ENCODE results near the gene AKT2. TPM values are rescaled to one million over a fixed set of nuclear protein-coding genes. Genes with fewer than 3 reads are reported as not detected.

The AKT2 gene
- total RNA-seq, 1 experiment from 2014 or later = 185 TPM

DNA sequence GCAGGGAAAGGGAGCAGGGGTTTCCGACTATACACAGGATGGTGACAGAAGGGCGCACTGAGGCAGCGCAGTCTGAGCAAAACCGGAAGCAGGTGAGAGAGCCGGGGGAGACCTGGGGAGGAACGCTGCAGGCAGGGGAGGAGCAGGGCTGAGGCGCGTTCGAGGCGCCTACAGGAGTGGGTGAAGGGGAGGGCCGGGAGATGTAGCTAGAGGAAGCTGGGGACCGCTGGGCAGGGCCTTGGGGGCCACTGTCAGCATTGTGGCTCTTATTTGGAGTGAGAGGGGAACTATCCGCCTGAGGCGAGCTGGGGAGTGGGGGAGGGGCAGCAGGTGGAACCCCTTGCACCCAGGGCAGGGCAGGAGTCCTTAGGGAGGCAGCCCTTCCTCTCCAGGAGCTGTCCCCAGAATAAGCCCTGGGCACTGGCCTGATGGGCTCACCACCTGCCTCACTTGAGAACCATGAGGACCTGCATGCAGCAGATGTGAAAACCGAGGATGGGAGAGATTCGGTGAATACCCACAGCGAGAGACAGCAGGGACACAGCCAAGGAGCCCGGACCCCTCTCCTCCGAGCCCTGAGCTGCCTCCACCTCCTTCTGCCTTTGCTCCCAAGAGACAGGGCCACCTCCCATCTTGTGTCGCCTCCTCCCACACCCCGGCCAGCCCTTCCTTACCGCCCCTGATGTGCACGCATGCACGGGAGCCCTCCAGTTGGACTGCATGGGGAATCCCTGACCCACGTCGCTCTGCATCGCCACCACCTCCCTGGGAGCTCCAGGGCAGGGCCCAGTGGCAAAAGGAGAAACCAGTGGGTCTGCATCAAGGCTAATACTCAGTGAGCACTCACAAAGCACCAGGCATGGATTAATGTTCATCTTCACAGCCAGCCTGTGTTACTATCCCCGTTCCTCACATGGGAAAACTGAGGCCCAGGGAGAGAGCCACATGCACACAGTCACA lies 10.3 kb downstream of the AKT2 start:
- DNase-seq (ENCODE audit: low read depth) = no peak

DNA sequence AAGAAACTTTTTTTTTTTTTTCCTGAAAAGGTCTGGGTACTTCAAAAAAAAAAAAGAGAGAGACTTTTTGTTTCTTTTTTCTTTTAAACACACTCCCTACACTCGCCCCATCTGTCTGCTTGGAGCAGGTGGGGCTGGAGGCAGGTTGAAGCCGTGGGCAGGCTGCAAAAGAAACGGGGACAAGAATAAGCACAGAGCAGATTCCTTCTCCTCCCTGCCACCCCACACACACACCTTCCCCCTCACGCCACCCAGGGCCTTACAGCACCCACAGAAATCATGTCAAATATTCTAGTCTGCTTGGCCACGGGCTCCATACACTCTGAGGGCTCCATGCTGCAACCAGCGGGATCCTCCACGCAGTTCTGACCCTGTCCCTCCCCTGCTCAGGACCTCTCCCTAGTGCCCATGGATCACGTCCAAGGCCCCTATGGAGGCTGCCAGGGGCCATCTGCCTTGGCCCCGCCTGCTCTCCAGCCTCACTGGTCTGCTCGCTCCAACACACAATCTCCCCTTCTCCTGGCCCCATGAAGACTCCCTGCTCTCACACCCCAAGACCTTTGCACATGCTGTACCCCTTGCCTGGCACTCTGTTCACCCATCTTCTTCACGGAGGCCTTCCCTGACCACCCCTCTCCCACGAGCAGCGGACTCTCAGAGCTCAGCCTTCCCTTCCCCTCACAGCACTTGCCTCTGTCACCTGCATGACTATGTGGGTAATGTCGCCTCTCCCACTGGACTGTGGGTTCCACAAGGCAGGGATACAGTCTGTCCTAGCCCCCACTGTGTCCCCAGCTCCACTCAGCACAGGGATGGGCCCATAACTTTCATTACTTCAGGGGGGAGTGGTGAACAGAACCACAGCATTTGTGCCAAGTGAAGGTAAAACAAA lies 11.4 kb downstream of the AKT2 start:
- no peak for DNase-seq (ENCODE audit: low read depth)

DNA sequence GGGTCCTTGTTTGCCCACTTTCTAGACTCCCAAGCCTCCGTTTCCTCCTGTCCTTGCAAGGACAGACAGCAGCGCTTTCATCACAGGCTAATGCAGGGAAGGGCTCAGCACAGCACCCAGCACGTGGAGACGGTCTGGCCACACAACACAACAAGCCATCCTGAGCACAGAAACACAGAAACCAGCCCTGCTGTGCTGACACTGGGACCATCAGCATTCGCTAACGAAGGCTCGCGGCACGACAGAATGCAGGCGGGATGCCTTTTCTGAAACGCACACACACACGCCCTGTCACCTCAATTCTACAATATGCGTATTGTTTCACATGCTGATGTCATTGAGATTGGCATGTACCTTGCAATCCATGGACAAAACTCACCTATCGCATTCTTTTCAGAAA lies 12.9 kb downstream of the AKT2 start:
- no peak for DNase-seq (ENCODE audit: low read depth)

DNA sequence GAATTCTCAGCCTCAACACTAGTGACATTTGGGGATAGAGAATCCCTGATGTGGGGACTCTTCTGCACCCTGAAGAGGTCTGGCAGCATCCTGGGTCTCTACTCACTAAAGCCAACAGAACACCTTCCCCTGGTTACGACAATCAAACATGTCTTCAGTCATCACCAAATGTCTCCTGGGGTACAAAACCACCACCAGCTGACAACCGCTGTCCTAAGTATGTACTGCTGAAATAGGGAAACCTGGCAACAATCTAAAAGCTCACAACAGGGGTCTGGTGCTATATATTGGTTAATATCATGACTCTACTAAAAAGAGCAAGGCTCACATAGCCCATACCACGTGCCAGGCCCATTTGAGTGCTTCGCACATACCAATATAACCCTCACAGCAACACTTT lies 13.4 kb downstream of the AKT2 start:
- no peak for DNase-seq (ENCODE audit: low read depth)

DNA sequence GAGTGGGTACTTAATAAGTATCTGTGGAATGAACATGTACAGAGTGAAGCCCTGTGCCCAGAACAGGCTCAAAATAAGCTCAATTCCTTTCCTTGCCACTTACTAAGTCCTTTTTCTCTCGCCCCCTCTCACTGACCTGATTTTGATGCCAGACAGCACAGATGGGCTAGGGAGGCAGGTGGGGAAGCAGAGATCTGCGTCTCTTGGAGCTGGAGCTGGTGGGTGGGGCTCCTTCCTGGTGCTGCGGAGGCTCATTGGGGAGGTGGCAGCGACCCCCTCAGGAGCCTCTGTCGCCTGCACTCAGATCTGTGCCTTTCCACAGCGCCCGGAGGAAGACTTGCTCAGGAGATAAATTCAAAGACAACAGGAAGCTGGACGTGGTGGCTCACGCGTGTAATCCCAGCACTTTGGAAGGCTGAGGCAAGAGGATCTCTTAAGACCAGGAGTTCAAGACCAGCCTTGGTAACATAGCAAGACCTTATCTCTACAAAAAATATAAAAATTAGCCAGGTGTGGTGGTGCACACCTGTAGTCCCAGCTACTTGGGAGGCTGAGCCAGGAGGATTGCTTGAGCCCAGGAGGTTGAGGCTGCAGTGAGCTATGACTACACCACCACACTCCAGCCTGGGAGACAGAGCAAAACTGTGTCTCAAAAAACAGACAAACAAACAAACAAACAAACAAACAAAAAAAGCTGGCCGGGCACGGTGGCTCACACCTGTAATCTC lies 14.6 kb downstream of the AKT2 start:
- DNase-seq (ENCODE audit: low read depth) = no peak

DNA sequence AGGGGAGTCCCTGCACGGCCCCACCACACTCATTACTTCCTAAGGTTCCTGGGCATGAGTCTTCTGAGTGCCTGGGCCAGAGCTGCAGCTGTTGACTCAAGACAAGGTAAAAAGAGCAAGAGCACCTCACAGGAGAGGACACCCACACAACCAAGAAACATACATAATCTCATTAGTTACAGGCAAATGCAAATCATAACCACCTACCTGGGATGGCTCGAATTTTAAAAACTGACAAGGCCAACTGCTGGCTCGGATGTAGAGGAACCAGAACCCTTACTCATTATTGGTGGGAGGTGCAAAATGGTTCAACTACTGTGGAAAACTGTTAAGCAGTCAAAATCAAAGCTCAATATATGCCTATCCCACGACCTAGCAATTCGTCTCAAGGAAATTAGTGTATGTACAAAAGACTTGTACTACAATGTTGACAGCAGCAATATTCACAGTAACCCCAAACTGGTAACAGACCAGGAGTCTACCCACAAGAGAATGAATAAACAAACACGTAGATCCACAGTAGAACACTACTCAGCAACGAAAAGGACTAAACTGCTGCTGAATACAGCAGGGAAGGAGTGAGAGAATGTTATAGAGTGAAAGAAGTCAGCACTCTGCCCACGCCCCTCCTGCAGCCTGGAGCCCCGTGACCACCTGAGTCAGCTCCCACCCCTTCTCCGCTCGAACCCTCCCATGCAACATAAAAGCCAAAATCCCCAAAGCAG lies 15.8 kb downstream of the AKT2 start:
- DNase-seq (ENCODE audit: low read depth) = no peak

DNA sequence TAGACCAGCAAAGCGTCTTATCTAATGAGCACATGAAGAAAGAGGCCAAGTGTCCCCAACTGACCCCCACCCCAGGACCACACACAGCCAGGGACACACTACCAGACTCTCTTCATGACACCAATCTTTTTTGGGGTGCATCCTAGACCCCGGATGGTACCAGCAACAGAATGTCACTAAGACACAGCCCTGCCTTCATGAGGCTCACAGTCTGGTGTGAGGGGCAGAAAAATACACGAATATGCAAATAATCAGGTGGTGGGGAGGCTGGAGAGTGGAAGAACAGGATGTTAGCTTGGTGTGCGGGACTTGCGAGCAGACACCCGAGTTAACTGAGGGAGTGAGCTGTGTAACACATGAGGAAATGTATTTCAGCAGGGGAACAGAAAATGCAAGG lies 17.5 kb downstream of the AKT2 start:
- no peak for DNase-seq (ENCODE audit: low read depth)

DNA sequence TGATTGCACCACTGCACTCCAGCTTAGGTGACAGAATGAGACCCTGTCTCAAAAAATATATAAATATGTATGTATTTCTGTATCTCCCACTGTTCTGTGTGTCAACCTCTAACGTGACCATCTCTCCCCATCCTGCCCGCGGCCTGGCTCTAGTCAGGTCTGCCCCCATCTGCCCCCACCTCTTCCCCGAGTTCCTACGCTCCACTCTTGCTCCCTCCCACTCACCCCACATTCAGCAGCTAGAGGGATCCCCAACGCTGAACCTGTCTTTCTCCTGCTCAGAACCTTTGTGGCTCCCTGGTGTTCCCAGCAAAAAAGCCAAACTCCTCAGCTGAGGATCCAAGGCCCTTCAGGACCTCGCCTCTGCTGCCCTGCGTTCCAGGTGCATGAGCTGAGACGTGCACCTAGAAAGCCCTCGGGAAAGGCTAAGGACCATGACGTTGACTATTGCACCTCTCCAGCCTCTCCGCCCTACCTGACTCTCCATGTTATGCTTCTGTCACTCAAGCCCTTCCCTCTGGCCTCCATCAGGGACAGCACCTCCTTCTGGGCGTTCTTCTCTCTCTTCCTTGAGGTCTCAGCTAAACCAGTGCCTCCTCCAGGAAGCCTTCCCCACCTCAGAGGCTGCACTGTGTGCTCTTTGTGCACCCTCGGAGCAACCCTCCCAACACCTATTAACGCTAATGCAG lies 18.1 kb downstream of the AKT2 start:
- DNase-seq (ENCODE audit: low read depth) = no peak

DNA sequence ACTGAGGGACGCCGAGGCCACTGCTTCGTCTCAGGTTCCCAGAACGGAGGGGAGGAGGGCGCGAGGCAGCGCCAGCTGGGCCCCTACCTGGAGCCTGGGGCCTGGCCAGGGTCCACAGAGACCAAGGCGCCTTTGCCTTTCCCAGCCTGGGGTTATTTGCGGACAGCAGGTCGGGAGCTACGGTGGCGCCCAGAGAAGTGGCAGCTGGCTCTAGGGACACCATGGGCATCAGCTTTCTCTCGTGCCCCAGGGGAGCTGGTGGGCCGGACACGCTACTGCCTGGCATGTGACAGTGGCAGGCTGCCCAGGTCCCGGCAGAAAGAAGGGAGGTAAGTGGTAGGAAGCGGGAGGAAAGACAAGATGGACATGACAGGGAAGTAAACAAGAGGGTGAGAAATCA lies 19.0 kb downstream of the AKT2 start:
- DNase-seq (ENCODE audit: low read depth) = no peak

DNA sequence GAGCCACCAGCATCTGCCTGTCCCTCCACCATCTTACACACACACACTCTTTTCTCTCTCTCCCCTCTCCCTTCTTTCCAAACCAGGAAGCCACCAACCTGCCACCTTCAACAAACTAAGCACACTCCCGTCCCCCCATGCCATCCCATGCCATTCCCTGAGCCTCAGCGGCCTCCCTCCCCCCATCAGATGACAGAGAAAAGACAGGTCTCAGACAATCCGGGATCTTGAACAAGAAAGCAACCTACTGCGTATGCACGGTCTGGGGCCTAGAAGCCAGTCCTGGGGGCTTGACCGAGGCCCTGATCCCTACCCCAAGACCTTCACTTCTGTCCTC lies 19.4 kb downstream of the AKT2 start:
- DNase-seq (ENCODE audit: low read depth) = no peak

DNA sequence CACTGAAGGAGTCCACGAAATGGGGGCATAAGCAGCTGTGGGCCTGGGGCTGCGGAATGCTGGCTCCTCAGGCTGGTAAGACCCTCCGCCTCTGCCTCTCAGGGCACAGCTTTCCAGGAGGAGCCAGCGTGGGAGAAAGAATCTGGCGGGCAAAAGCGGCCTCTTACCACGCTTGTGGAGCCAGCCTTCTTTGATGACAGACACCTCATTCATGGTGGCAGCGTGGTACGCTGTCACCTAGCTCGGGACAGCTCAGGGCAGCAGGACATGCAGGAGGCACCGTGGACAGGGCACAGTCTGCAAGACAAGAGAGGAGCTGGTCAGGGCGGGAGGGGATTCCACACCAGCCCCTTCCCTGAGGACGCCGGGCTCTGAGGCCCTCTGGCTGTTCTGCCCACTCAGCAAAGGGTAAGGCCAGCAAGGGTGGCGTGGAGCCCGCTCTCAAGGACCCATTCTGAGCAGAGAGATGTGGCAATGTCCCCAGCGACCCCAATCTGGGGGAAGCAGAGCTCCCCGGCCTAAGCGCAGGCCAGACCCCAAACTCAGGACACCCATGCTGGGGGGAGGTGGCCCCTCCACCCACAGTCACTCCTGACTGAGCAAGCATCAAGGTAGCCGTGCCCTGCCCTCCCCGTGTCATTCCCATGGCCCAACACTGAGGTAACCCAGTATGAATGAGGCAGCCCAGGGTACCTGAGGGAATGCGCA lies 19.9 kb downstream of the AKT2 start:
- no peak for DNase-seq (ENCODE audit: low read depth)

DNA sequence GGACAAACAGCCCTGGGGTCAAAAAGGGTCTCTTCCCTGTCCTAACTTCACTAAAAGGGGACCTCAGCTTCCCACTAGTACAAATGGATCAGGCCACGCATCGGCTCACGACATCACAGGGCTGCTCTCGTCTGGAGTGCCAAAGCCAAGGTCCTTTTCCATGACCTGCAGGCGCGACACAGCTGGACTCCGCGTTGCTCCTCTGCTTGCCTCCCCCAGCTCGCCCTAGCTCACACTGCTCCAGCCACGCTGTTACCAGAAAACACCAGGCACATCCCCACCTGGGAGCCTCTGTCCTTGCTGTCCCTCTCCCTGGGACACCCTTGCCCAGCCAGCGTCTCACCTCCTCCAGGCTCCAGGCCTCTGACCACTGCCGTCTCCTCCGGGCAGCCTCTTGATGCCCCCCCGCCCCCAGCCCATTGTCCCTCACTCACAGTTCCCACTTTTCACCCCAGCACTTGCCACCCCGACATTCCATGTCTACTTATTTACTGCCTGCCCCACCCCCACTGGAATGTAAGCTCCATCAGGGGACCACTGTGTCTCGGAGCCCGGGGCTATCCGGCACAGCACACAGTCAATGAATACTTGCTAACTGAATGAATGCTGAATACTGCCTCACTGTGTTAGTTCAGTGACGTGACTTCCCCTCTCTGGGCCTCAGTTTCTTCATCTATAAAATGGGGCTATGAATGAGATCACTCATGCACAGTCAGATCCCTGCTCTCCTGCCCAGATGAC lies 20.7 kb downstream of the AKT2 start:
- DNase-seq (ENCODE audit: low read depth) = no peak

DNA sequence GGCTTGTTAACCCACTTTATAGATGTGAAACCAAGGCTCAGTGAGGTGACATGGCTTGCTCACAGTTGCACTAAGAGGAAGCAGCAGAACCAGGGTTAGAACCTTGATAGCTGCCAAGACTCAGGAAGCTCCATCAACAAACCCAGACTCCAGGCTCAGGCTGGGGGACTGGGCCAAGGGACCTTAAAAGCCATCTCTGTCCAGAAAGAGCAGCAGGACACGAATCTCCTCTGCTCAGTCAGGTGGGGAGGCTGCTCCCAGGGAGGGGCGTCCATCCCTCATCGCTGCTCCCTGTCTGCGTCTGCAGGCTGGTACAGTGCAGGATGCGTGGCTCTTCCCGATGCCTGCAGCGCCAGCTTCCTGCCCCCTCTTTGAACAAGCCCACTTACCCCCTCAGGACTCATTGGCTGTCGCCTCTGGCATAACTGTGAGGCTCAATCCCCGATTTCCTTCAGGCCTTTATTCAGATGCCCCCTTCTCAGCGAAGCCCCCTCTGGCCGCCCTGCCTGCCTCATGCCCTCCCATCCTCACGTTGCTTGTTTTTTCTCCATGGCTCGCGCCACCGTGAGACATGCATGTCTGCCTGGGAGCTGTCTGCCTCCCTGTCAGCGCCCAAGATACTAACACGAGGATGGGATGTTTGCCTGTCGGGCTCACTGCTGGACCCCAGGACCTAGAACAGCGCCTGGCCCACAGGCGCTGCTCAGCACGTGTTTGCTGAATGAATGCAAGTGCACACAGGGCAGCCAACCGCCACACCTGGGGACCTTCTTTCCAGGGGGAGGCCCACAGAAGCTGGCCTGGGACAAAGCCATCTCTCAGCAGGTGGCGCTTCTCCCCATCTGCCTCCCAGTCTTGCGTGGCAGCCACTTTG lies 21.5 kb downstream of the AKT2 start:
- DNase-seq (ENCODE audit: low read depth) = no peak

DNA sequence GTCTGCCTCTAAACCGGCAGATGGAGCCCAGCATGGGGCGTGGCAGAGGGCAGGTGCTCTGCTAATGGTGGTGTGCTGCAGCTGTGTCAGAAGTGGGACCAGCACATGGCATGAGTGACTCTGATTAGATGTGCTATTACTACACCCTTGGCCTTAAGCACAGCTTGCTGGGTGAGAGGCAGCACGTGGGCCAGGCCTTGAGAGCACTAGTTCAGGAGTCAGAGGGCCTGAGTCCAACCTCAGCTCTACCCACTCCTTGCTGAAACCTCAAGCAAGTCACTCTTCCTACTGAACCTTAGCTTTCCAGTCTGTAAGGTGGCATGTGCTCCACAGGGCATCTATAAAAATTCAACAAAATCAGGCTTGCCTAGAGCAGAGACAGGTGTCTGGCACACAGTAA lies 22.7 kb downstream of the AKT2 start:
- no peak for DNase-seq (ENCODE audit: low read depth)

DNA sequence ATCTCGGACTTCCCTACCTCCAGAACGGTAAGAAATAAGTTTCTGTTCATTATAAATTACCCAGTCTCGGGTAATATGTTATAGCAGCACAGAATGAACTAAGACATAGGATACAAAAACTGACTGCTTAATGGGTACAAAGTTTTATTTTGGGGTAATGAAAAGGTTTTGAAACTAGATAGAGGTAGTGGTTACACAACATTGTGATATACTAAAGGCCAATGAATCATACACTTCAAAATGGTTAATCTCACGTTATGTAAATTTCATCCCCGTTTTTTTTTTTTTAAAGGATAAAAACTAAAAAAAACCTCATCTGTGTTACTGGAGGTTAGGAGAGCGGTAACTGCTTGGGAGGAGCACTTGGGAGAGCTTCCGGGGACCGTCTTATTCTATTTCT lies 23.5 kb downstream of the AKT2 start:
- DNase-seq (ENCODE audit: low read depth) = no peak

DNA sequence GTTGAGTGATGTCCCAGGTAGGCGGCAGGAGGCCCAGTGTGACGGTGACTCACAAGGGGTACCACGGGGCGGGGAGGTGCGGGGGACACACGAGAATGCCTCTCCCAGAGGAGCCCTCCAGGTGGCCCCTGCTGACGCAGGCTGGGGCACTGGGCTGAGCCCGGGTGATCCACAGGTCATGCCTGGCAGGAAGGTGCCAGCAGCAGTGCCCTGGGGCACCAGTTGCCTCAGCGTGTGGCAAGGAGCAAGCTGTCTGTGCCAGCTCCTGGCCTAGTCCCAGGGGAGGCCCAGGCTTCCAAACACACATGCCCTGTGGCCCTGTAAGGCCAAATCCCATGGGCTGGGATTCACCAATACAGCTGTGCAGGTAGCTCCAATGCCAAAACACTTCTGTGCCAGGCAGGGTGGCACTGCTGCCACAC lies 28.0 kb downstream of the AKT2 start:
- DNase-seq (ENCODE audit: low read depth) = no peak

DNA sequence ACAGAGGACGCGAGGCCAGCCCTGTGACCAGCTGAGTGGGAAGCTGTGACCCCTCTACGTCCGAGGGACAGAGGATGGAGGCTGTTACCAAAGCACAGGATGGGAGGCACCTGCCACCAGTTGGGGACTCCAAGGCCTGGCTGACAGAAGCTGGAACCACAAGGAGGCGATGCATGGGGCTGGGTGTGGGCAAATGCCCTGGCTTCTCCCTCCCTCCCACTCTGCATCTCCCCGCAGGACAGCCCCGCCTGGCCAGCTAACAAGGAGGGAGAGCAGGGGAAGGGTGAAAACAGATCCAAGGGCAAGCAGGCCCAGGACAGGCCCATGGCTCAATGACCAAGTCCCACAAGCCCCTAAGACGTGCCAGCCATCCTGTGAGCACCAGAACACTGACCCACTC lies 28.6 kb downstream of the AKT2 start:
- DNase-seq (ENCODE audit: low read depth) = no peak

DNA sequence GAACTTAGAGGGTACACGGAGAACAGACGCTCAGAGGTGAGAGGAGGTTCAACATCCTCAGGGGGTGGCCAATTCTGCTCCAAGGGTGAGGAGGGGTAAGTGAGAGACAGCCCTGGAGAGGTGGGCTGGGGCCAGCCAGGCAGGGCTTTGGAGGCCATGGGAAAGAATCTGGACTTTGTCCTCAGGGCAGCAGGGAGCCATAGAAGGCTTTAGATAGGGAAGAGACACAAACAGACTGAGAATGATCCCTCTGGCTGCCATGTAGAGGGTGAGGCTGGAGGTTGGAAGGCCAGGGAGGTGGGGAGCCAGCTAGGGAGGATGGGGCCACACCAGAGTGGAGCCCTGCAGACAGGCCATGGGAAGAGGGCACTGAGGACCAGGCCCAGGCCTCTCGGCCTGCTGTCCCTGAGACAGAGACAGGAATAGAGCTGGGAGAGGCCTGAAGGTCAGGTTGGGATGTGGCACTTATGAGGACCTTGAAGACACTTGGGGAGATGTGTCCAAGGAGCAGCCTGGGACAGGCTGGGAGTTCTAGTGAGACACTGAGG lies 29.5 kb downstream of the AKT2 start:
- DNase-seq (ENCODE audit: low read depth) = no peak
